K562 (cell line): ENCODE measurements around the gene RNGTT. TPM values are rescaled to one million over a fixed set of nuclear protein-coding genes. Genes with fewer than 3 reads are reported as not detected.

ENCODE experiments used
- ATAC-seq: fragments of 200-7000 bp; cut with Tn5 transposase; 3 replicates; pipeline ENCODE4 v1.9.1; 2020; ENCODE audit warnings: moderate library complexity
- BruUV-seq: library from RNA; stranded (reverse); fragments of 400-500 nt; replicated peaks from 2 replicates; lab custom pipeline; 2021; lab: Mats Ljungman, UMichigan
- CTCF ChIA-PET: fragments of 300-600 bp; formaldehyde crosslinking; extraction: SDS; loops from one replicate; lab custom pipeline; 2021; ENCODE audit warnings: low intra/inter-chr PET ratio; lab: Yijun Ruan, JAX
- POLR2A ChIA-PET: fragments of 300-600, 350-650 bp; sonication (Branson Sonifier 250); formaldehyde crosslinking; extraction: SDS; loops from one replicate; lab custom pipeline; 2021; ENCODE audit warnings: antibody characterized with exemption, inconsistent platforms; lab: Yijun Ruan, JAX
- DNase-seq, 4 experiments: peaks; one replicate each; pipeline versions ENCODE4 v3.0.0 to v3.0.0-alpha.2; 2011 to 2018; ENCODE audit warnings: low spot score in 3 of 4, mixed read lengths in 3 of 4; ENCODE audit errors: extremely low read depth in 1 of 4
- FAIRE-seq: peaks from 2 replicates; lab custom pipeline; 2011; peaks lifted over from hg19 to GRCh38; lab: Jason Lieb, UNC
- H2AFZ ChIP-seq: 2 replicates; pipeline ENCODE4 v1.6.0; 2011; ENCODE audit warnings: low read depth, low read length, control low read depth, inconsistent platforms
- H3K27ac ChIP-seq: fragments of 200-600 bp; 3 replicates; pipeline ENCODE4 v1.8.0; 2011; ENCODE audit warnings: low read depth, mild to moderate bottlenecking, control low read depth, inconsistent platforms, low read length, moderate library complexity, mixed read lengths; ENCODE audit errors: extremely low read depth
- H3K27me3 ChIP-seq, 2 experiments: fragments of 300-600 bp in 1 of 2; 2 replicates in 1 of 2; 3 replicates in 1 of 2; pipeline versions ENCODE4 v1.6.0 to v1.8.0; 2011; ENCODE audit warnings: inconsistent platforms in 2 of 2, low read length in 2 of 2, mild to moderate bottlenecking in 1 of 2, mixed read lengths in 1 of 2, moderate library complexity in 1 of 2; ENCODE audit not compliant: control insufficient read depth in 2 of 2, insufficient read depth in 2 of 2
- H3K36me3 ChIP-seq: fragments of 300-600 bp; 3 replicates; pipeline ENCODE4 v1.8.0; 2011; ENCODE audit warnings: mild to moderate bottlenecking, low read length, inconsistent platforms; ENCODE audit not compliant: control insufficient read depth, insufficient read depth
- H3K4me1 ChIP-seq, 2 experiments: fragments of 200-600 bp in 1 of 2; replicated peaks in 1 of 2; 2 replicates in 1 of 2; 3 replicates in 1 of 2; pipeline versions ENCODE4 v1.5.1 to v1.8.0; 2011; ENCODE audit warnings: inconsistent platforms in 2 of 2, low read length in 2 of 2, mild to moderate bottlenecking in 1 of 2, mixed read lengths in 1 of 2, moderate library complexity in 1 of 2; ENCODE audit not compliant: control insufficient read depth in 2 of 2, insufficient read depth in 2 of 2
- H3K4me2 ChIP-seq: 2 replicates; pipeline ENCODE4 v1.6.1; 2011; ENCODE audit warnings: low read length, control low read depth, inconsistent platforms, mixed read lengths; ENCODE audit not compliant: insufficient read depth
- H3K4me3 ChIP-seq: fragments of 200-600 bp; sonication (generic), shearing (Covaris generic); 2 replicates; pipeline ENCODE4 v1.5.1; 2016; ENCODE audit warnings: control low read depth, inconsistent platforms
- H3K79me2 ChIP-seq: fragments of 200-600 bp; 3 replicates; pipeline ENCODE4 v1.8.0; 2011; ENCODE audit warnings: low read length, inconsistent platforms; ENCODE audit not compliant: control insufficient read depth, insufficient read depth
- H3K9ac ChIP-seq, 2 experiments: 2 replicates each; pipeline versions ENCODE4 v1.6.0 to v1.6.1; 2011; ENCODE audit warnings: low read depth in 2 of 2, low read length in 2 of 2, control low read depth in 1 of 2, inconsistent platforms in 1 of 2, mild to moderate bottlenecking in 1 of 2, mixed read lengths in 1 of 2; ENCODE audit not compliant: insufficient read depth in 1 of 2
- H3K9me1 ChIP-seq: one replicate; pipeline ENCODE4 v1.6.0; 2011; ENCODE audit warnings: inconsistent platforms, mild to moderate bottlenecking, low read length, moderate library complexity; ENCODE audit not compliant: control insufficient read depth, insufficient read depth
- H3K9me3 ChIP-seq: replicated peaks from 2 replicates; pipeline ENCODE4 v1.5.1; 2011; ENCODE audit warnings: low read depth, low read length, inconsistent platforms; ENCODE audit not compliant: control insufficient read depth, insufficient read depth
- H4K20me1 ChIP-seq: replicated peaks from 2 replicates; pipeline ENCODE4 v1.6.1; 2011; ENCODE audit warnings: low read length, inconsistent platforms, mixed read lengths; ENCODE audit not compliant: control insufficient read depth, insufficient read depth
- BACH1 ChIP-seq: fragments of 200-800 bp; sonication (Bioruptor generic); IDR thresholded peaks from 2 replicates; pipeline ENCODE4 v1.6.1; 2016; ENCODE audit warnings: missing genetic modification characterization, missing compliant biosample characterization
- ELF4 ChIP-seq: fragments of 450-650 bp; formaldehyde crosslinking; IDR thresholded peaks from 2 replicates; pipeline ENCODE4 v1.4.0; 2022; ENCODE audit warnings: missing genetic modification characterization
- FOXK1 ChIP-seq: sonication (generic); formaldehyde crosslinking; IDR thresholded peaks from 2 replicates; pipeline ENCODE4 v1.8.0; 2022; ENCODE audit warnings: missing genetic modification reagents, mild to moderate bottlenecking, borderline replicate concordance
- HDAC1 ChIP-seq, 2 experiments: fragments of 450-650 bp; IDR thresholded peaks; 2 replicates each; pipeline ENCODE4 v1.6.1; 2016 to 2017; ENCODE audit warnings: inconsistent platforms in 1 of 2, mild to moderate bottlenecking in 1 of 2, moderate library complexity in 1 of 2
- ILF3 ChIP-seq: fragments of 450-650 bp; IDR thresholded peaks from 2 replicates; pipeline ENCODE4 v1.6.1; 2018; ENCODE audit warnings: antibody characterized with exemption, mild to moderate bottlenecking, moderate library complexity, borderline replicate concordance
- JUND ChIP-seq, 2 experiments: IDR thresholded peaks; 2 replicates in 1 of 2; 3 replicates in 1 of 2; pipeline ENCODE4 v1.6.1; 2011; ENCODE audit warnings: borderline replicate concordance in 2 of 2, low read depth in 2 of 2, low read length in 2 of 2, improper control_type of control experiment in 1 of 2, missing biosample characterization in 1 of 2, missing genetic modification characterization in 1 of 2, missing genetic modification reagents in 1 of 2
- LCOR ChIP-seq: sonication (generic); formaldehyde crosslinking; IDR thresholded peaks from 2 replicates; pipeline ENCODE4 v1.8.0; 2022; ENCODE audit warnings: mild to moderate bottlenecking, missing genetic modification reagents
- NFXL1 ChIP-seq: fragments of 450-650 bp; formaldehyde crosslinking; IDR thresholded peaks from 2 replicates; pipeline ENCODE4 v1.4.0; 2021; ENCODE audit warnings: mild to moderate bottlenecking
- SAFB2 ChIP-seq: fragments of 200-400 bp; formaldehyde crosslinking; IDR thresholded peaks from 2 replicates; pipeline ENCODE4 v1.6.1; 2018; ENCODE audit warnings: borderline replicate concordance, low read length, low read depth, moderate library complexity; ENCODE audit not compliant: severe bottlenecking
- TAF15 ChIP-seq: fragments of 200-400 bp; formaldehyde crosslinking; IDR thresholded peaks from 2 replicates; pipeline ENCODE4 v1.6.1; 2017; ENCODE audit warnings: mild to moderate bottlenecking, low read depth, low read length, moderate library complexity
- ZNF644 ChIP-seq: fragments of 200-800 bp; sonication (Bioruptor generic); IDR thresholded peaks from 2 replicates; pipeline ENCODE4 v1.6.1; 2016; ENCODE audit warnings: low read depth, missing genetic modification characterization, missing compliant biosample characterization
- WGBS: fragments of 100-300 bp; shearing (Covaris generic); methylation state at CpG from one replicate; pipeline ENCODE4 v1.1.6; 2016; ENCODE audit warnings: low coverage, mixed read lengths; ENCODE audit not compliant: insufficient coverage; ENCODE audit errors: missing lambda C conversion rate; 5-methylcytosine and 5-hydroxymethylcytosine counted together
- in situ Hi-C: fragments of 300-500 bp; cut with MboI; formaldehyde crosslinking; loops from 4 replicates; pipeline ENCODE4 v1.15.0; 2018; ENCODE audit warnings: inconsistent platforms, mixed read lengths
- intact Hi-C: fragments of 100-400 bp; cut with micrococcal nuclease; formaldehyde crosslinking; loops from 2 replicates; pipeline ENCODE4 v1.14.2; 2022
- polyA plus RNA-seq, 8 experiments: library from polyadenylated mRNA; depleted of rRNA in 4 of 8; stranded (reverse) in 5 of 8; unstranded in 3 of 8; fragments of >200 nt; fragmentation: Nextera tagmentation in 2 of 8; fragmentation: Illumina TruSeq in 1 of 8; extraction: Ambion mirVana in 2 of 8; extraction: Trizol in 1 of 8; gene quantifications; 2 replicates each; pipeline versions ENCODE4 v1.2.1 to v1.2.3, GENCODE V29; 2011 to 2014; ENCODE audit warnings: inconsistent platforms in 1 of 8, missing spikeins in 1 of 8
- total RNA-seq, 7 experiments: library from RNA; depleted of rRNA in 6 of 7; stranded (reverse); fragments of >200 nt in 6 of 7; fragmentation: Illumina TruSeq in 2 of 7; extraction: Trizol in 2 of 7; gene quantifications; 2 replicates each; pipeline versions ENCODE4 v1.2.1 to v1.2.3, GENCODE V29; 2011 to 2021; ENCODE audit warnings: low replicate concordance in 1 of 7
- TF ChIP-seq, protein P1 (sequence below), 2 experiments: fragments of 450-650 bp; IDR thresholded peaks; 2 replicates each; pipeline ENCODE4 v1.6.1; 2016
- TF ChIP-seq, protein P2 (sequence below): fragments of 450-650 bp; IDR thresholded peaks from 2 replicates; pipeline ENCODE4 v1.7.0; 2016; ENCODE audit warnings: borderline replicate concordance
- TF ChIP-seq, protein P3 (sequence below): sonication (generic); formaldehyde crosslinking; IDR thresholded peaks from 2 replicates; pipeline ENCODE4 v1.8.0; 2022; ENCODE audit warnings: missing genetic modification reagents, mild to moderate bottlenecking, borderline replicate concordance
- TF ChIP-seq, protein P4 (sequence below): fragments of 450-650 bp; formaldehyde crosslinking; conservative IDR thresholded peaks from 2 replicates; pipeline ENCODE4 v1.4.0; 2022; ENCODE audit warnings: mild to moderate bottlenecking, missing genetic modification characterization

The RNGTT gene
- total and polyA plus RNA-seq, 9 of the 15 experiments (the other 6 are each of a cell fraction or from before 2014, with no cell fraction given) = 6.1 to 31.7 (median 19.5) TPM

DNA sequence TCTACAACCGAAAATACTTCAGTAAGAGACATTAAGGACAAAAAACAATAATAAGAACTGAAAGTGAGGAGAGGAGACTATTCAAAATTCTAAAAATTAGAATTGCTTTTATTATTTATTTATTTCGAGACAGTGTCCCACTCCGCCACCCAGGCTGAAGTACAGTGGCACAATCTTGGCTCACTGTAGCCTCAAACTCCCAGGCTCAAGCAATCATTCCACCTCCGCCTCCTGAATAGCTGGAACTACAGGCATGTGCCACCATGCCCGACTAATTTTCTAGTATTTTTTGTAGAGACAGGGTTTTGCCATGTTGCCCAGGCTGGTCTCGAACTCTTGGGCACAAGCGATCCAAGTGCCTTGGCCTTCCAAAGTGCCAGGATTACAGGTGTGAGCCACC is 123.1 kb downstream of the RNGTT start:
- H3K27ac ChIP-seq = no peak overlapping the region
- peaks cover 10% of the 10 kb centered on the region for H3K36me3 ChIP-seq
- H2AFZ ChIP-seq = no peak overlapping the region
- DNase-seq (no peak), FAIRE-seq (no peak), ATAC-seq (no peak)
- BruUV-seq = no TSS peak
- no peaks in the 10 kb centered on the region for H4K20me1 ChIP-seq
- no peaks in the 10 kb centered on the region for H3K79me2 ChIP-seq
- H3K27me3 ChIP-seq = no peaks in the 10 kb centered on the region
- no peak overlapping the region for H3K4me2 ChIP-seq
- in situ Hi-C loops (no loop called here), intact Hi-C loops (no loop called here)
- H3K4me3 ChIP-seq = no peak overlapping the region
- H3K9me1 ChIP-seq = no peaks in the 10 kb centered on the region
- 91% methylated on average over 7 of the region's 7 CpGs for WGBS
- no peak overlapping the region for H3K9ac ChIP-seq
- H3K4me1 ChIP-seq = no peaks in the 10 kb centered on the region
- POLR2A ChIA-PET = interaction anchor here (0.9 kb wide), 2 partner anchors 9 to 13 kb away, joined by 3 read pairs; no protein-coding TSS in a partner anchor
- H3K9me3 ChIP-seq = no peaks in the 10 kb centered on the region; the same call in 1 of the 2 replicates
- CTCF ChIA-PET = no interaction called here
- TF ChIP-seq FOXK1 (CRISPR knock-in tag) = no peak
- TF ChIP-seq, protein P1, sequence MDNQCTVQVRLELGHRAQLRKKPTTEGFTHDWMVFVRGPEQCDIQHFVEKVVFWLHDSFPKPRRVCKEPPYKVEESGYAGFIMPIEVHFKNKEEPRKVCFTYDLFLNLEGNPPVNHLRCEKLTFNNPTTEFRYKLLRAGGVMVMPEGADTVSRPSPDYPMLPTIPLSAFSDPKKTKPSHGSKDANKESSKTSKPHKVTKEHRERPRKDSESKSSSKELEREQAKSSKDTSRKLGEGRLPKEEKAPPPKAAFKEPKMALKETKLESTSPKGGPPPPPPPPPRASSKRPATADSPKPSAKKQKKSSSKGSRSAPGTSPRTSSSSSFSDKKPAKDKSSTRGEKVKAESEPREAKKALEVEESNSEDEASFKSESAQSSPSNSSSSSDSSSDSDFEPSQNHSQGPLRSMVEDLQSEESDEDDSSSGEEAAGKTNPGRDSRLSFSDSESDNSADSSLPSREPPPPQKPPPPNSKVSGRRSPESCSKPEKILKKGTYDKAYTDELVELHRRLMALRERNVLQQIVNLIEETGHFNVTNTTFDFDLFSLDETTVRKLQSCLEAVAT (IDR thresholded peaks at IDR 0.05) = no peak
- no peak for TF ChIP-seq HDAC1 (IDR thresholded peaks at IDR 0.05)
- no peak for TF ChIP-seq BACH1
- TF ChIP-seq SAFB2 = no peak
- TF ChIP-seq, protein P2, sequence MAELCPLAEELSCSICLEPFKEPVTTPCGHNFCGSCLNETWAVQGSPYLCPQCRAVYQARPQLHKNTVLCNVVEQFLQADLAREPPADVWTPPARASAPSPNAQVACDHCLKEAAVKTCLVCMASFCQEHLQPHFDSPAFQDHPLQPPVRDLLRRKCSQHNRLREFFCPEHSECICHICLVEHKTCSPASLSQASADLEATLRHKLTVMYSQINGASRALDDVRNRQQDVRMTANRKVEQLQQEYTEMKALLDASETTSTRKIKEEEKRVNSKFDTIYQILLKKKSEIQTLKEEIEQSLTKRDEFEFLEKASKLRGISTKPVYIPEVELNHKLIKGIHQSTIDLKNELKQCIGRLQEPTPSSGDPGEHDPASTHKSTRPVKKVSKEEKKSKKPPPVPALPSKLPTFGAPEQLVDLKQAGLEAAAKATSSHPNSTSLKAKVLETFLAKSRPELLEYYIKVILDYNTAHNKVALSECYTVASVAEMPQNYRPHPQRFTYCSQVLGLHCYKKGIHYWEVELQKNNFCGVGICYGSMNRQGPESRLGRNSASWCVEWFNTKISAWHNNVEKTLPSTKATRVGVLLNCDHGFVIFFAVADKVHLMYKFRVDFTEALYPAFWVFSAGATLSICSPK = no peak
- no peak for TF ChIP-seq TAF15
- TF ChIP-seq, protein P3, sequence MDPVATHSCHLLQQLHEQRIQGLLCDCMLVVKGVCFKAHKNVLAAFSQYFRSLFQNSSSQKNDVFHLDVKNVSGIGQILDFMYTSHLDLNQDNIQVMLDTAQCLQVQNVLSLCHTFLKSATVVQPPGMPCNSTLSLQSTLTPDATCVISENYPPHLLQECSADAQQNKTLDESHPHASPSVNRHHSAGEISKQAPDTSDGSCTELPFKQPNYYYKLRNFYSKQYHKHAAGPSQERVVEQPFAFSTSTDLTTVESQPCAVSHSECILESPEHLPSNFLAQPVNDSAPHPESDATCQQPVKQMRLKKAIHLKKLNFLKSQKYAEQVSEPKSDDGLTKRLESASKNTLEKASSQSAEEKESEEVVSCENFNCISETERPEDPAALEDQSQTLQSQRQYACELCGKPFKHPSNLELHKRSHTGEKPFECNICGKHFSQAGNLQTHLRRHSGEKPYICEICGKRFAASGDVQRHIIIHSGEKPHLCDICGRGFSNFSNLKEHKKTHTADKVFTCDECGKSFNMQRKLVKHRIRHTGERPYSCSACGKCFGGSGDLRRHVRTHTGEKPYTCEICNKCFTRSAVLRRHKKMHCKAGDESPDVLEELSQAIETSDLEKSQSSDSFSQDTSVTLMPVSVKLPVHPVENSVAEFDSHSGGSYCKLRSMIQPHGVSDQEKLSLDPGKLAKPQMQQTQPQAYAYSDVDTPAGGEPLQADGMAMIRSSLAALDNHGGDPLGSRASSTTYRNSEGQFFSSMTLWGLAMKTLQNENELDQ (CRISPR knock-in tag) = no peak
- TF ChIP-seq ELF4 (CRISPR knock-in tag) = no peak
- TF ChIP-seq, protein P4, sequence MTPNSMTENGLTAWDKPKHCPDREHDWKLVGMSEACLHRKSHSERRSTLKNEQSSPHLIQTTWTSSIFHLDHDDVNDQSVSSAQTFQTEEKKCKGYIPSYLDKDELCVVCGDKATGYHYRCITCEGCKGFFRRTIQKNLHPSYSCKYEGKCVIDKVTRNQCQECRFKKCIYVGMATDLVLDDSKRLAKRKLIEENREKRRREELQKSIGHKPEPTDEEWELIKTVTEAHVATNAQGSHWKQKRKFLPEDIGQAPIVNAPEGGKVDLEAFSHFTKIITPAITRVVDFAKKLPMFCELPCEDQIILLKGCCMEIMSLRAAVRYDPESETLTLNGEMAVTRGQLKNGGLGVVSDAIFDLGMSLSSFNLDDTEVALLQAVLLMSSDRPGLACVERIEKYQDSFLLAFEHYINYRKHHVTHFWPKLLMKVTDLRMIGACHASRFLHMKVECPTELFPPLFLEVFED (CRISPR knock-in tag) = no peak
- no peak for TF ChIP-seq JUND (IDR thresholded peaks at IDR 0.05; ENCODE audit: borderline replicate concordance, low read depth, low read length)
- no peak for TF ChIP-seq JUND (tag; IDR thresholded peaks at IDR 0.05; ENCODE audit: borderline replicate concordance, low read depth, low read length)
- no peak for TF ChIP-seq NFXL1 (CRISPR knock-in tag)
- TF ChIP-seq LCOR (CRISPR knock-in tag) = no peak
- TF ChIP-seq ILF3 = no peak
- no peak for TF ChIP-seq ZNF644 (tag)
